ENCODE data around the gene PHF8.

Gene PHF8

GRCh38 chrX:54049801-54050200 is 5.5 kb upstream of the PHF8 start:
- Histone ChIP-seq H3K36me3 (ENCODE audit: low read length) (no peaks in the 10 kb centered on the region), H3K4me2 (ENCODE audit: low read depth, low read length, poor library complexity, severe bottlenecking) (no peak overlapping the region), H3K27ac (ENCODE audit: low read depth, low read length) (no peak overlapping the region), H3K27me3 (ENCODE audit: low read length) (no peaks in the 10 kb centered on the region), H4K20me1 (ENCODE audit: low read depth, low read length) (no peaks in the 10 kb centered on the region), H3K9ac (ENCODE audit: low read length) (no peak overlapping the region), H3F3A (ENCODE audit: insufficient read depth) (0 out of 2 replicates have a peak, but pooled peaks cover 5% of the 10 kb centered on the region), H3K9me2 (replicated peaks; ENCODE audit: insufficient read depth, low read length) (no peaks in the 10 kb centered on the region), H3K79me2 (ENCODE audit: insufficient read depth, low read length) (no peaks in the 10 kb centered on the region), H3K9me3 (ENCODE audit: insufficient read depth, low read length) (no peaks in the 10 kb centered on the region), H2AFZ (ENCODE audit: low read depth, low read length, severe bottlenecking) (no peak overlapping the region), H3K4me3 (ENCODE audit: insufficient read depth, low read length, poor library complexity, severe bottlenecking) (no peak overlapping the region)
- TF ChIP-seq EZH2phosphoT487 (conservative IDR thresholded peaks at IDR 0.05; ENCODE audit: low read length), result no peak
- TF ChIP-seq CTCF (IDR thresholded peaks at IDR 0.05; ENCODE audit: insufficient read depth, low read length, poor library complexity, severe bottlenecking), result no peak

GRCh38 chrX:54048412-54048811 is 4.1 kb upstream of the PHF8 start:
- Histone ChIP-seq H3K9ac (ENCODE audit: low read length) (no peak overlapping the region), H3F3A (ENCODE audit: insufficient read depth) (0 out of 2 replicates have a peak, but pooled peaks cover 5% of the 10 kb centered on the region), H3K27me3 (ENCODE audit: low read length) (no peaks in the 10 kb centered on the region), H3K36me3 (ENCODE audit: low read length) (no peaks in the 10 kb centered on the region), H3K4me2 (ENCODE audit: low read depth, low read length, poor library complexity, severe bottlenecking) (no peak overlapping the region), H4K20me1 (ENCODE audit: low read depth, low read length) (no peaks in the 10 kb centered on the region), H3K9me3 (ENCODE audit: insufficient read depth, low read length) (no peaks in the 10 kb centered on the region), H2AFZ (ENCODE audit: low read depth, low read length, severe bottlenecking) (no peak overlapping the region), H3K79me2 (ENCODE audit: insufficient read depth, low read length) (peaks cover 4% of the 10 kb centered on the region; the same call in 1 of the 2 replicates), H3K4me3 (ENCODE audit: insufficient read depth, low read length, poor library complexity, severe bottlenecking) (no peak overlapping the region), H3K9me2 (replicated peaks; ENCODE audit: insufficient read depth, low read length) (no peaks in the 10 kb centered on the region), H3K27ac (ENCODE audit: low read depth, low read length) (no peak overlapping the region)
- TF ChIP-seq CTCF (IDR thresholded peaks at IDR 0.05; ENCODE audit: insufficient read depth, low read length, poor library complexity, severe bottlenecking) (no peak), EZH2phosphoT487 (conservative IDR thresholded peaks at IDR 0.05; ENCODE audit: low read length) (no peak)

GRCh38 chrX:54045563-54046228 is 1.4 kb upstream of the PHF8 start:
- Histone ChIP-seq H3K9ac (ENCODE audit: low read length) (peak overlapping the region; percentile 93), H3F3A (ENCODE audit: insufficient read depth) (0 out of 2 replicates have a peak, but pooled peaks cover 5% of the 10 kb centered on the region), H3K27ac (ENCODE audit: low read depth, low read length) (peak overlapping the region; percentile 88), H3K4me3 (ENCODE audit: insufficient read depth, low read length, poor library complexity, severe bottlenecking) (peak overlapping the region; percentile 44), H3K9me3 (ENCODE audit: insufficient read depth, low read length) (no peaks in the 10 kb centered on the region), H3K9me2 (replicated peaks; ENCODE audit: insufficient read depth, low read length) (no peaks in the 10 kb centered on the region), H3K27me3 (ENCODE audit: low read length) (no peaks in the 10 kb centered on the region), H3K36me3 (ENCODE audit: low read length) (no peaks in the 10 kb centered on the region), H3K79me2 (ENCODE audit: insufficient read depth, low read length) (peaks cover 10% of the 10 kb centered on the region; the same call in 1 of the 2 replicates), H4K20me1 (ENCODE audit: low read depth, low read length) (no peaks in the 10 kb centered on the region), H2AFZ (ENCODE audit: low read depth, low read length, severe bottlenecking) (peak overlapping the region; percentile 79), H3K4me2 (ENCODE audit: low read depth, low read length, poor library complexity, severe bottlenecking) (peak overlapping the region; percentile 72)
- TF ChIP-seq EZH2phosphoT487 (conservative IDR thresholded peaks at IDR 0.05; ENCODE audit: low read length), result no peak

GRCh38 chrX:54044877-54045338 is 635 bp upstream of the PHF8 start:
- H4K20me1 ChIP-seq (ENCODE audit: low read depth, low read length), result no peaks in the 10 kb centered on the region
- H3K9me2 ChIP-seq (replicated peaks; ENCODE audit: insufficient read depth, low read length), result no peaks in the 10 kb centered on the region
- H3K4me2 ChIP-seq (ENCODE audit: low read depth, low read length, poor library complexity, severe bottlenecking), result peak overlapping the region; percentile 72
- no peaks in the 10 kb centered on the region; the same call in 1 of the 2 replicates for H3K36me3 ChIP-seq (ENCODE audit: low read length)
- TF ChIP-seq EZH2phosphoT487 (conservative IDR thresholded peaks at IDR 0.05; ENCODE audit: low read length), result no peak
- TF ChIP-seq CTCF (IDR thresholded peaks at IDR 0.05; ENCODE audit: insufficient read depth, low read length, poor library complexity, severe bottlenecking), result no peak
- H3K79me2 ChIP-seq (ENCODE audit: insufficient read depth, low read length), result peaks cover 10% of the 10 kb centered on the region; the same call in 1 of the 2 replicates
- H3F3A ChIP-seq (ENCODE audit: insufficient read depth), result 0 out of 2 replicates have a peak, but pooled peaks cover 5% of the 10 kb centered on the region
- no peaks in the 10 kb centered on the region for H3K27me3 ChIP-seq (ENCODE audit: low read length)
- H3K4me3 ChIP-seq (ENCODE audit: insufficient read depth, low read length, poor library complexity, severe bottlenecking), result peak overlapping the region; percentile 44
- no peaks in the 10 kb centered on the region for H3K9me3 ChIP-seq (ENCODE audit: insufficient read depth, low read length)
- H3K9ac ChIP-seq (ENCODE audit: low read length), result peak overlapping the region; percentile 93
- H3K27ac ChIP-seq (ENCODE audit: low read depth, low read length), result peak overlapping the region; percentile 88
- peak overlapping the region; percentile 79 for H2AFZ ChIP-seq (ENCODE audit: low read depth, low read length, severe bottlenecking)

All from SU-DHL-6 (cell line).